Epithelial cell of esophagus (primary cell): Measurements from ENCODE around the gene LDLRAP1.

Experiments used
- DNase-seq: peaks from one replicate; pipeline ENCODE4 v3.0.0; 2010; ENCODE audit warnings: low read depth
- H3K4me3 ChIP-seq: 2 replicates; pipeline ENCODE4 v1.5.1; 2011; ENCODE audit warnings: mild to moderate bottlenecking, low read length, control low read depth
- TF ChIP-seq, protein P1 (sequence below): IDR thresholded peaks from 2 replicates; pipeline ENCODE4 v1.5.1; 2011; ENCODE audit warnings: low read depth, mild to moderate bottlenecking, low read length, control low read depth, inconsistent platforms; ENCODE audit not compliant: insufficient read depth; ENCODE audit errors: missing control alignments

Gene LDLRAP1

DNA sequence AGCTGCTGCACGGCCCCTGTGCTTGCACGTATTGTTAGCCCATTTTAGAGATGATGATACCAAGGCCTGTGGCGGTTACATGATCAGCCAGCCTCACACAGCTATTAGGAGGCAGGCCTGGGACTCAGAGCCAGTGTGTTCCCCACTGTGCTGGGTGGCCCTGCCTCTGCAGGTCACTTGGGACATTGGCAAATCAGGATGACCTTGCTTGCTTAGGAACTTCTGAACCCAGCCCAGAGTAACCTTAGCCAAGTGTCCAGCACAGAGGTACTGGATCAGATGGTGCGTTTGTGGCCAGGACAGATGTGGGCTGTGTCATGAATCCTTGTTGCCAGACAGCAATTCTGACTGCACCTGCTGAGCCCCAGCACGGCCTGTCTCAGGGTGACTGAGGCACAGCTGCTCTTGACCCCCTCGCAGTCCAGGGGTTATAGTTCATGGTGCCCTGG lies 28.1 kb downstream of the LDLRAP1 start:
- TF ChIP-seq, protein P1, sequence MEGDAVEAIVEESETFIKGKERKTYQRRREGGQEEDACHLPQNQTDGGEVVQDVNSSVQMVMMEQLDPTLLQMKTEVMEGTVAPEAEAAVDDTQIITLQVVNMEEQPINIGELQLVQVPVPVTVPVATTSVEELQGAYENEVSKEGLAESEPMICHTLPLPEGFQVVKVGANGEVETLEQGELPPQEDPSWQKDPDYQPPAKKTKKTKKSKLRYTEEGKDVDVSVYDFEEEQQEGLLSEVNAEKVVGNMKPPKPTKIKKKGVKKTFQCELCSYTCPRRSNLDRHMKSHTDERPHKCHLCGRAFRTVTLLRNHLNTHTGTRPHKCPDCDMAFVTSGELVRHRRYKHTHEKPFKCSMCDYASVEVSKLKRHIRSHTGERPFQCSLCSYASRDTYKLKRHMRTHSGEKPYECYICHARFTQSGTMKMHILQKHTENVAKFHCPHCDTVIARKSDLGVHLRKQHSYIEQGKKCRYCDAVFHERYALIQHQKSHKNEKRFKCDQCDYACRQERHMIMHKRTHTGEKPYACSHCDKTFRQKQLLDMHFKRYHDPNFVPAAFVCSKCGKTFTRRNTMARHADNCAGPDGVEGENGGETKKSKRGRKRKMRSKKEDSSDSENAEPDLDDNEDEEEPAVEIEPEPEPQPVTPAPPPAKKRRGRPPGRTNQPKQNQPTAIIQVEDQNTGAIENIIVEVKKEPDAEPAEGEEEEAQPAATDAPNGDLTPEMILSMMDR = no peak
- no peak overlapping the region for H3K4me3 ChIP-seq
- no peak for DNase-seq

DNA sequence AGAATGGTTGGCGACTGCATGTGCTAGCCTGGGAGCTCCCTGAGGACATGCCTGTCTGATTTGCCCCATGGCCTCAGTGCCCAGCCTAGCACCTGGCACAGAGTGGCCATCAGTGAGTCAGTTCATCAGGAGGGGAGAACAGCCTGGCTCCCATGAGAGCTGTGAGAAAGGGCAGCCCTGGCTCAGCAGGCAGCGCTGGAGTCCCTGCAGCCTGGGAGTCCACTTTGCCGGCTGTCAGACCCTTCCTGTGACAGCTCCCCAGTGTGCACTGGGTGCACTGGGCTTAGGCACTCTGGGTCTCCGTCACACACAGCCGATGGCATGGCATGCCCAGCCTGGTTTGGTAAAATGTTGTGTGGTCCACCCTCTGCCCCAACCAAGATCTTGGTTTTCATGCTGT lies 28.7 kb downstream of the LDLRAP1 start:
- H3K4me3 ChIP-seq = no peak overlapping the region
- TF ChIP-seq, protein P1 = no peak
- no peak for DNase-seq

DNA sequence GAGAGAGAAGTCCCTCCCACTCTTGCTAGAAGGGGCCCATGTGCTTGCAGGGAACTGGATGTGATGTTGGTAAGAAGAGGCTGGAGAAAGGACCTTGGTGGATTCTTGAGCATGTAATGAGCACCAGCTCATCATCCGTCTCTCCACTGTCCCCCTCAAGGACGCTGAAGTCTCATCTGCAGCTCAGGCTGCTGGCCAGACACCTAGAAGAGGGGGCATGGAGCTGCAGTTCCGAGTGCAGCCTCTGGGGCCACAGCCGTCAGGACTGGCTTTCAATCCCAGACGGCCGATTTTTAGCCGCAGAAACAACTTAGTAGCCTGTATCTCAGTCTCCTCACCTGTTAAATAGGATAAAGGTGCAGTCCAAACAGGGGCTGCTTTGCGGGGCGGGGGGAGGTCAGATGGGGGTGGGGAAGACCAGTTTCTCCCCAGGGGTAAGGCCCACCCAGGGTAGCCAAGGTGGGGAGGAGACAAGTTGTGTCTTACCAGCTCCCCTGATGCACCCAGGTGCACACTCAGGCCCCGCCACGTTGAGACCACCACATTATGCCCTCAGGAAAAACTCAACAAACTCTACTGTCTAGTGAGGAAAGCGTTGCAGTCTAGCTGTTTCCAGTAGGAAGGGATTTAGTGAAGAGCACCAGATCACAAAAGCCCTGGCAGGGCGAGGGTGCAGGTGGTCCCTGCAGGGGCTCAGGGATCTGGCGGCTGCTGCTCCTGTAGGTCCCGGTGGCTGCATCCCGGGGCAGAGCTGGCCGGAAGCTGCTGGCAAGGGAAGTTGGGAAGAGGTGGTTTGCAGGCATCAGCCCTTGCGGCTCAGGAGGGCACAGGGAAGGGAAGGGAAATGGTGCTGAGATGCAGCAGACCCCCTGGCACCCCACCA lies 29.5 kb downstream of the LDLRAP1 start:
- peak; percentile 67 for DNase-seq
- H3K4me3 ChIP-seq = no peak overlapping the region
- TF ChIP-seq, protein P1 = peak; percentile 81

DNA sequence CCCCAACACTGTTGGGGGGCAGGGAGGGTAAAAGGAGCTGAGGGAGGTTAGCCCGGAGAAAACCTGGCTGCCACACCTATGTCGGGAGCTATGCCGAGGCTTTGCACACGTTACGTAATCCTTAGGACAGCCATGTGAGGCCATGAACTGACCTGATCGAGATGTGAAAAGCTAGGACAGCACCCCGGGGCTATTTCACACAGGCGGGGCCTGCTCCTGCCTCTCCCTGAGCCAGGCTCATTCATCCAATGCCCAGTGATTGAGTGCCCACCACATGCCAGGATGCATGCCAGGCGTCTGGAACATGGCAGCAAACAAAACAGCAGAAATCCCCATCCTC lies 30.2 kb downstream of the LDLRAP1 start:
- H3K4me3 ChIP-seq = no peak overlapping the region
- peak; percentile 50 for DNase-seq
- TF ChIP-seq, protein P1 = no peak

DNA sequence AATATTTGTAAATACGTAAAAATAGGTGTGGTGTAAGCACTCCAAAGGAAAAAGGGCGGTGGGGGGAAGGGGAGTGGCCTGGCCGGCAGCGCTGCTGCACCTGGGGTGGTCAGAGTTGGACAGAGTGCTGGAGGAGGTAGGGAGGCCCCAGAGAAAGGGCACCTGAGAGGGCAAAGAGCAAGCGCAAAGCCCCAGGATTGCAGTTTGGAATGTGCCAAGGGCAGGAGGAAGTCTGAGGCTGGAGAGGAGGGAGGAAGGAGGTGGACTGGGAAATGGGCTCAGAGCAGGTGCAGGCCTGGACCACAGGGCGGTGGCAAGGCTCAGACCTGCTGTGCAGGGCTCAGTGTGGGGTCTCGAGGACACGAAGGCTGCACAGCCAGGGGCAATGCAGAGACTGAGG lies 30.6 kb downstream of the LDLRAP1 start:
- TF ChIP-seq, protein P1 = no peak
- DNase-seq = no peak
- H3K4me3 ChIP-seq = no peak overlapping the region

DNA sequence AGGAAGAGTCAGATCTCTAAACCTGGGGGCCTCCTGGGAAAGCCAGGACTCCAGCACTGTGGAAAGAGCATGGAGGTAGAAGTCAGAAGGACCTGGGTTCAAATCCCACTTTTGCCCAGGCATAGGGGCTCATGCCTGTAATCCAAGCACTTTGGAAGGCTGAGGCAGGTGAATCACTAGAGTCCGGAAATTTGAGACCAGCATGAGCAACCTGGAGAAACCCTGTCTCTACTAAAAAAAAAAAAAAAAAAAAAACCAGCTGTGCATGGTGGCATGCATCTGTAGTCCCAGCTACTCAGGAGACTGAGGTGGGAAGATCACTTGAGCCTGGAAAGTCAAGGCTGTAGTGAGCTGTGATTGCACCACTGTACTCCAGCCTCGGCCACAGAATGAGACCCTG lies 31.8 kb downstream of the LDLRAP1 start:
- TF ChIP-seq, protein P1 = no peak
- DNase-seq = peak; percentile 62
- no peak overlapping the region for H3K4me3 ChIP-seq

DNA sequence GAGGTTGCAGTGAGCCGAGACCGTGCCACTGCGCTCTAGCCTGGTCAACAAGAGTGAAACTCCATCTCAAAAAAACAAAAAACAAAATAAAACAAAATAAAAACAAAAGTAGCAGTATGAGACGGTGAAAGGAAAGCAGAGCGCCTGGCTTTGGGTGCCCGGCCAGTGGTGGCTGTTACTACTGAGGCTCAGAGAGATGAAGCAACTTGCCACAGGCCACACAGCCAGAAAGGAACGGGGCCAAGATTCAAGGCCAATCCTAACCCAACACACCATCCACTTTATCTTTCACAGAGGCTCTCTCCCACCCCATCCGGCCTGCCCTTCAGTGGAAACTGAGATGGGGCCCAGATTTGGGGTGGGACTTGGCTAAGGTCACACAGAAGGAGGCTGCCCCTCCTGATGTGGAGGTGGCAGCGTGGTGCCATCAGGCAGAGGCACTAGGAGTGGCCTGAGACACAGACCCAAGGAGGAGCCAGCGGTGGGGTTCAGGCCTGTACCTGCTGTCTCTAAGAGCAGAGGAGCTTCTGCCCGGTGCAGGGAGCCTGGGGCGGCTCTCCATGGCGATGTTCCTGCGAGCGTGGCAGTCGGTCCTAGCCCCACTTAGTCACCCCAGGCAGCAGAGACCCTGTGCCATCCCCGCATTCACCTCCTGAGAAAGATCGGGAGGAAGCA lies 33.2 kb downstream of the LDLRAP1 start:
- no peak for DNase-seq
- TF ChIP-seq, protein P1 = no peak
- no peak overlapping the region for H3K4me3 ChIP-seq
